CD14-positive monocyte (primary cell): ENCODE measurements around the gene ZCCHC17. TPM values are rescaled to one million over a fixed set of nuclear protein-coding genes. Genes with fewer than 3 reads are reported as not detected.

Experiments used
- DNase-seq, 3 donors: peaks; one replicate each; pipeline ENCODE4 v3.0.0-alpha.2; 2011 to 2022
- H2AFZ ChIP-seq: 2 replicates; pipeline ENCODE4 v1.6.0; 2012; ENCODE audit warnings: mild to moderate bottlenecking, low read depth, low read length, inconsistent platforms; ENCODE audit not compliant: insufficient read depth, poor library complexity, severe bottlenecking
- H3K27ac ChIP-seq, 2 donors: 1 replicate in 1 of 2; 2 replicates in 1 of 2; pipeline ENCODE4 v1.5.1; 2012 to 2013; ENCODE audit warnings: low read length in 2 of 2, control low read depth in 1 of 2, inconsistent platforms in 1 of 2, low read depth in 1 of 2, mild to moderate bottlenecking in 1 of 2
- H3K27me3 ChIP-seq, 2 donors: one replicate each; pipeline versions ENCODE4 v1.6.0 to v1.6.1; 2011 to 2013; ENCODE audit warnings: low read length in 2 of 2; ENCODE audit not compliant: control insufficient read depth in 2 of 2, insufficient read depth in 2 of 2
- H3K36me3 ChIP-seq, 2 donors: replicated peaks in 1 of 2; 1 replicate in 1 of 2; 2 replicates in 1 of 2; pipeline versions ENCODE4 v1.5.1 to v1.6.1; 2012 to 2013; ENCODE audit warnings: low read length in 2 of 2, control low read depth in 1 of 2, inconsistent platforms in 1 of 2, mild to moderate bottlenecking in 1 of 2; ENCODE audit not compliant: insufficient read depth in 2 of 2, control insufficient read depth in 1 of 2
- H3K4me1 ChIP-seq, 2 donors: 1 replicate in 1 of 2; 2 replicates in 1 of 2; pipeline versions ENCODE4 v1.5.1 to v1.6.1; 2012 to 2013; ENCODE audit warnings: low read length in 2 of 2, control low read depth in 1 of 2, inconsistent platforms in 1 of 2, mild to moderate bottlenecking in 1 of 2, moderate library complexity in 1 of 2; ENCODE audit not compliant: insufficient read depth in 2 of 2, control insufficient read depth in 1 of 2
- H3K4me2 ChIP-seq: replicated peaks from 2 replicates; pipeline ENCODE3; 2012; ENCODE audit warnings: low read length, moderate library complexity, mild to moderate bottlenecking; ENCODE audit not compliant: poor library complexity, severe bottlenecking; ENCODE audit errors: extremely low read depth
- H3K4me3 ChIP-seq, 3 experiments: fragments of 200-600 bp in 1 of 3; sonication (generic) in 1 of 3; replicated peaks in 1 of 3; 1 replicate in 2 of 3; 2 replicates in 1 of 3; pipeline ENCODE4 v1.5.1; 2011 to 2013; ENCODE audit warnings: low read length in 3 of 3, mild to moderate bottlenecking in 3 of 3, control low read depth in 2 of 3, low read depth in 2 of 3, inconsistent platforms in 1 of 3, moderate library complexity in 1 of 3
- H3K79me2 ChIP-seq: 2 replicates; pipeline ENCODE4 v1.6.0; 2012; ENCODE audit warnings: mild to moderate bottlenecking, control low read depth, inconsistent platforms, low read length, moderate library complexity; ENCODE audit not compliant: insufficient read depth
- H3K9ac ChIP-seq: 2 replicates; pipeline ENCODE4 v1.6.0; 2017; ENCODE audit warnings: low read length, mild to moderate bottlenecking; ENCODE audit not compliant: insufficient read depth, poor library complexity, severe bottlenecking
- H3K9me3 ChIP-seq, 2 donors: replicated peaks in 1 of 2; 1 replicate in 1 of 2; 2 replicates in 1 of 2; pipeline versions ENCODE4 v1.5.1 to v1.6.1; 2012 to 2013; ENCODE audit warnings: low read length in 2 of 2, control low read depth in 1 of 2; ENCODE audit not compliant: control insufficient read depth in 1 of 2, insufficient read depth in 1 of 2
- H4K20me1 ChIP-seq: 2 replicates; pipeline ENCODE4 v1.6.0; 2012; ENCODE audit warnings: mild to moderate bottlenecking, low read length, control low read depth, moderate library complexity; ENCODE audit not compliant: insufficient read depth
- H3K27ac Mint-ChIP-seq, 7 donors: one replicate each; pipeline ENCODE4 v1.8.0; 2020; ENCODE audit warnings: mild to moderate bottlenecking in 7 of 7, mixed read lengths in 7 of 7, moderate library complexity in 6 of 7, inconsistent platforms in 2 of 7
- H3K27me3 Mint-ChIP-seq, 3 donors: one replicate each; pipeline ENCODE4 v1.8.0; 2021 to 2022; ENCODE audit warnings: low read depth in 3 of 3, mild to moderate bottlenecking in 3 of 3, mixed read lengths in 3 of 3, moderate library complexity in 3 of 3, inconsistent platforms in 1 of 3
- H3K36me3 Mint-ChIP-seq, 2 donors: one replicate each; pipeline ENCODE4 v1.8.0; 2020; ENCODE audit warnings: mixed read lengths in 2 of 2, inconsistent platforms in 1 of 2, mild to moderate bottlenecking in 1 of 2
- H3K4me1 Mint-ChIP-seq: one replicate; pipeline ENCODE4 v1.8.0; 2020; ENCODE audit warnings: mild to moderate bottlenecking, mixed read lengths
- H3K4me3 Mint-ChIP-seq, 2 donors: one replicate each; pipeline ENCODE4 v1.8.0; 2020; ENCODE audit warnings: mild to moderate bottlenecking in 2 of 2, mixed read lengths in 2 of 2, moderate library complexity in 1 of 2
- H3K9me3 Mint-ChIP-seq, 7 donors: one replicate each; pipeline ENCODE4 v1.8.0; 2020 to 2022; ENCODE audit warnings: mixed read lengths in 7 of 7, mild to moderate bottlenecking in 6 of 7, moderate library complexity in 6 of 7, inconsistent platforms in 2 of 7
- WGBS: methylation state at CpG from one replicate; pipeline ENCODE4 v1.1.5; 2013; ENCODE audit warnings: missing lambda C conversion rate; ENCODE audit not compliant: insufficient coverage; 5-methylcytosine and 5-hydroxymethylcytosine counted together
- intact Hi-C, 2 donors: fragments of 100-400 bp; cut with micrococcal nuclease; formaldehyde crosslinking; loops; one replicate each; pipeline versions ENCODE4 v1.15.0 to v1.15.1; 2023
- polyA plus RNA-seq, 3 donors: library from polyadenylated mRNA; depleted of rRNA in 1 of 3; unstranded in 2 of 3; stranded (reverse) in 1 of 3; fragments of 300-500 nt in 2 of 3; fragments of >200 nt in 1 of 3; fragmentation: Illumina TruSeq in 2 of 3; gene quantifications; 1 replicate in 2 of 3; 2 replicates in 1 of 3; pipeline ENCODE4 v1.2.3, GENCODE V29; 2012 to 2021
- TF ChIP-seq, protein P1 (sequence below): fragments of 200-600 bp; IDR thresholded peaks from one replicate; pipeline ENCODE4 v1.8.0; 2022; ENCODE audit warnings: antibody characterized with exemption, mild to moderate bottlenecking

Gene ZCCHC17
- polyA plus RNA-seq, 3 donors = 17.0 to 32.3 (median 29.3) TPM

DNA sequence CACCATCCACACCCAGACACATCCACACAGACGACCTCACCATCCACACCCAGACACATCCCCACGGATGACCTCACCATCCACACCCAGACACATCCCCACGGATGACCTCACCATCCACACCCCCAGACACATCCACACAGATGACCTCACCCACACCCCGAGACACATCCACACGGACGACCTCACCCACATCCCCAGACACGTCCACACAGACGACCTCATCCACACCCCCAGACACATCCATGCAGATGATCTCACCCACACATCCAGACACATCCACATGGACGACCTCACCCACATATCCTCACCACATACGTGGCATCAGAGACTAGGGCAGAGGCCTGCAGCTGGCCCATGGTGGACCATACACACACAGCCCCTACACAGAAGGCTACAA lies 90.8 kb downstream of the ZCCHC17 start:
- TF ChIP-seq, protein P1, sequence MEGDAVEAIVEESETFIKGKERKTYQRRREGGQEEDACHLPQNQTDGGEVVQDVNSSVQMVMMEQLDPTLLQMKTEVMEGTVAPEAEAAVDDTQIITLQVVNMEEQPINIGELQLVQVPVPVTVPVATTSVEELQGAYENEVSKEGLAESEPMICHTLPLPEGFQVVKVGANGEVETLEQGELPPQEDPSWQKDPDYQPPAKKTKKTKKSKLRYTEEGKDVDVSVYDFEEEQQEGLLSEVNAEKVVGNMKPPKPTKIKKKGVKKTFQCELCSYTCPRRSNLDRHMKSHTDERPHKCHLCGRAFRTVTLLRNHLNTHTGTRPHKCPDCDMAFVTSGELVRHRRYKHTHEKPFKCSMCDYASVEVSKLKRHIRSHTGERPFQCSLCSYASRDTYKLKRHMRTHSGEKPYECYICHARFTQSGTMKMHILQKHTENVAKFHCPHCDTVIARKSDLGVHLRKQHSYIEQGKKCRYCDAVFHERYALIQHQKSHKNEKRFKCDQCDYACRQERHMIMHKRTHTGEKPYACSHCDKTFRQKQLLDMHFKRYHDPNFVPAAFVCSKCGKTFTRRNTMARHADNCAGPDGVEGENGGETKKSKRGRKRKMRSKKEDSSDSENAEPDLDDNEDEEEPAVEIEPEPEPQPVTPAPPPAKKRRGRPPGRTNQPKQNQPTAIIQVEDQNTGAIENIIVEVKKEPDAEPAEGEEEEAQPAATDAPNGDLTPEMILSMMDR = no peak
- Histone ChIP-seq H3K9ac (no peak overlapping the region), H3K4me2 (no peak overlapping the region), H3K79me2 (no peaks in the 10 kb centered on the region), H3K27me3 (no peaks in the 10 kb centered on the region), H2AFZ (no peak overlapping the region), H3K4me1 (no peaks in the 10 kb centered on the region), H3K27ac (no peak overlapping the region), H4K20me1 (no peaks in the 10 kb centered on the region), H3K4me3 (no peak overlapping the region), H3K9me3 (no peaks in the 10 kb centered on the region), H3K36me3 (no peaks in the 10 kb centered on the region)
- H3K4me3 Mint-ChIP-seq = no peak overlapping the region
- no peaks in the 10 kb centered on the region for H3K36me3 Mint-ChIP-seq
- peaks cover 0 to 2% (median 0%) of the 10 kb centered on the region in 7 donors for H3K9me3 Mint-ChIP-seq
- WGBS = 83% methylated on average over 10 of the region's 10 CpGs
- intact Hi-C loops = no loop called here
- no peaks in the 10 kb centered on the region for H3K4me1 Mint-ChIP-seq
- H3K27me3 Mint-ChIP-seq = peaks cover 2 to 5% (median 2%) of the 10 kb centered on the region in 3 donors
- H3K27ac Mint-ChIP-seq = peak overlapping the region in 1 of 7 donors; percentile 5
- DNase-seq = peak in 1 of 3 donors; percentile 22

DNA sequence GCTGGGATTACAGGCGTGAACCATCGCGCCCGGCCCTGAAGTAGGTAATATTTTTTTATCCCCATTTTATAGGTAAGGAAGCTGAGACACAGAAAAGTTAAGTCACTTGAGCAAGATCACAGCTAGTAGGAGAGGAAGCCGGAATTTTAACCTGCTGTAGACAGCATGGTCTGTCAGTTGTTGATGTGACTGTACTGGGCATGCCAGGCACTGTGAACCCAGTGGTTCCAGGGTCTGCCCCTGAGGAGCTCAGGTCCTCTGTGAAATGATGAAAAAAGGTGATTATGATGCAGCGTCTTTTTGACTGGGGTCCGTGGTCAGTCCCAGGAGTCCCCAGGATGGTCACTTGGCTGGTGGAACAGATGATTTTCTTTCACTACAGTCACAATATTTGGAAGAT lies 92.8 kb downstream of the ZCCHC17 start:
- H3K4me1 ChIP-seq = peaks cover 3 to 4% of the 10 kb centered on the region in 2 donors
- TF ChIP-seq, protein P1 = no peak
- Mint-ChIP-seq H3K36me3 (no peaks in the 10 kb centered on the region), H3K27me3 (peaks cover 2 to 8% (median 2%) of the 10 kb centered on the region in 3 donors), H3K9me3 (peaks cover 0 to 2% (median 0%) of the 10 kb centered on the region in 7 donors), H3K4me1 (peaks cover 4% of the 10 kb centered on the region), H3K4me3 (no peak overlapping the region), H3K27ac (no peak overlapping the region)
- no peaks in the 10 kb centered on the region for H3K27me3 ChIP-seq
- no peak overlapping the region for H3K4me3 ChIP-seq
- H4K20me1 ChIP-seq = no peaks in the 10 kb centered on the region
- no peaks in the 10 kb centered on the region for H3K36me3 ChIP-seq
- DNase-seq = no peak
- no peaks in the 10 kb centered on the region for H3K79me2 ChIP-seq
- H3K9me3 ChIP-seq = no peaks in the 10 kb centered on the region
- H3K9ac ChIP-seq = no peak overlapping the region
- WGBS = 100% methylated on average over 1 of the region's 7 CpGs
- intact Hi-C loops = no loop called here
- no peak overlapping the region for H2AFZ ChIP-seq
- no peak overlapping the region for H3K4me2 ChIP-seq
- H3K27ac ChIP-seq = no peak overlapping the region
